ENCODE results near the gene ZBTB16. TPM values are rescaled to one million over a fixed set of nuclear protein-coding genes. Genes with fewer than 3 reads are reported as not detected.

ZBTB16 gene
- total RNA-seq, 1 donor from 2014 or later, result 0.17 TPM

GRCh38 chr11:114296605-114297372 lies 237.3 kb downstream of the ZBTB16 start:
- TF ChIP-seq CTCF (conservative IDR thresholded peaks at IDR 0.05; ENCODE audit: low read depth, low read length), result no peak
- H3K4me3 ChIP-seq (ENCODE audit: low read depth, low read length), result peak overlapping the region; percentile 94
- DNase-seq (ENCODE audit: low read depth), result no peak

GRCh38 chr11:114297806-114298709 lies 238.5 kb downstream of the ZBTB16 start:
- TF ChIP-seq CTCF (conservative IDR thresholded peaks at IDR 0.05; ENCODE audit: low read depth, low read length), result no peak
- DNase-seq (ENCODE audit: low read depth), result no peak
- H3K4me3 ChIP-seq (ENCODE audit: low read depth, low read length), result peak overlapping the region; percentile 94

GRCh38 chr11:114298710-114299109 lies 239.2 kb downstream of the ZBTB16 start:
- DNase-seq (ENCODE audit: low read depth), result no peak
- TF ChIP-seq CTCF (conservative IDR thresholded peaks at IDR 0.05; ENCODE audit: low read depth, low read length), result no peak
- peak overlapping the region; percentile 94 for H3K4me3 ChIP-seq (ENCODE audit: low read depth, low read length)

Other genes with a start within 250 kb of the ZBTB16 start
- gene USP28, start 184.1 kb upstream of the ZBTB16 start, total RNA-seq, result 11.6 and 23.4 TPM in 2 replicates
- gene HTR3B, start 154.9 kb upstream of the ZBTB16 start, total RNA-seq, result not detected in 2 replicates
- 0.17 and 0.29 TPM in 2 replicates for gene HTR3A, start 84.6 kb upstream of the ZBTB16 start, total RNA-seq
- gene NNMT, start 236.7 kb downstream of the ZBTB16 start, total RNA-seq, result 875 and 1,529 TPM in 2 replicates

Data from epithelial cell of proximal tubule (primary cell).